Smooth muscle cell (in vitro differentiated cells): ENCODE measurements around the gene PARD3B. TPM values are rescaled to one million over a fixed set of nuclear protein-coding genes. Genes with fewer than 3 reads are reported as not detected.

Experiments used
- DNase-seq: peaks from one replicate; lab custom pipeline; 2025; ENCODE audit not compliant: unreplicated experiment; lab: John Stamatoyannopoulos, UW
- H2AFZ ChIP-seq: fragments of 200-600 bp; sonication (generic); 2 replicates; pipeline ENCODE4 v1.6.0; 2016; ENCODE audit warnings: antibody characterized with exemption, low read depth, mild to moderate bottlenecking
- H3F3A ChIP-seq: fragments of 200-600 bp; sonication (generic); 2 replicates; pipeline ENCODE4 v1.6.0; 2017; ENCODE audit warnings: antibody characterized with exemption, low read depth
- H3K27ac ChIP-seq: fragments of 200-600 bp; sonication (generic); 2 replicates; pipeline ENCODE4 v1.5.1; 2016; ENCODE audit warnings: low read depth, mild to moderate bottlenecking
- H3K27me3 ChIP-seq: fragments of 200-600 bp; sonication (generic); 2 replicates; pipeline ENCODE4 v1.6.1; 2016; ENCODE audit warnings: low read depth, mild to moderate bottlenecking
- H3K36me3 ChIP-seq: fragments of 200-600 bp; sonication (generic); 2 replicates; pipeline ENCODE4 v1.5.1; 2016; ENCODE audit warnings: low read depth
- H3K4me1 ChIP-seq: fragments of 200-600 bp; sonication (generic); 2 replicates; pipeline ENCODE4 v1.5.1; 2016; ENCODE audit warnings: low read depth
- H3K4me2 ChIP-seq: fragments of 200-600 bp; sonication (generic); 2 replicates; pipeline ENCODE4 v1.6.0; 2016; ENCODE audit warnings: mild to moderate bottlenecking
- H3K4me3 ChIP-seq: fragments of 200-600 bp; sonication (generic); 2 replicates; pipeline ENCODE4 v1.5.1; 2016; ENCODE audit warnings: mild to moderate bottlenecking
- H3K79me2 ChIP-seq: fragments of 200-600 bp; sonication (generic); 2 replicates; pipeline ENCODE4 v1.6.0; 2016; ENCODE audit warnings: low read depth, mild to moderate bottlenecking
- H3K9ac ChIP-seq: fragments of 200-600 bp; sonication (generic); 2 replicates; pipeline ENCODE4 v1.6.0; 2016; ENCODE audit warnings: low read depth
- H3K9me3 ChIP-seq: fragments of 200-600 bp; sonication (generic); replicated peaks from 2 replicates; pipeline ENCODE4 v1.5.1; 2016; ENCODE audit warnings: low read depth
- H4K20me1 ChIP-seq: fragments of 200-600 bp; sonication (generic); 2 replicates; pipeline ENCODE4 v1.6.0; 2016; ENCODE audit warnings: low read depth
- CTCF ChIP-seq: fragments of 200-600 bp; sonication (generic); IDR thresholded peaks from 2 replicates; pipeline ENCODE4 v1.5.1; 2017; ENCODE audit warnings: borderline replicate concordance, mild to moderate bottlenecking, antibody characterized with exemption; ENCODE audit not compliant: insufficient read depth, poor library complexity, severe bottlenecking
- WGBS: methylation state at CpG from one replicate; pipeline ENCODE4 v1.1.7; 2016; ENCODE audit warnings: low lambda C conversion rate; 5-methylcytosine and 5-hydroxymethylcytosine counted together
- polyA plus RNA-seq: library from polyadenylated mRNA; unstranded; fragments of >200 nt; fragmentation: Nextera tagmentation; extraction: Ambion mirVana; gene quantifications from 2 replicates; pipeline ENCODE4 v1.2.1, GENCODE V29; 2016
- total RNA-seq: library from RNA; depleted of rRNA; stranded (reverse); fragments of >200 nt; gene quantifications from 2 replicates; pipeline ENCODE4 v1.2.3, GENCODE V29; 2014

The PARD3B gene
- total and polyA plus RNA-seq, 2 experiments from 2014 or later, result 3.3 to 12.2 TPM

- no peak for DNase-seq
- no peak overlapping the region for H2AFZ ChIP-seq
- no peak for TF ChIP-seq CTCF
- no peaks in the 10 kb centered on the region for H3K79me2 ChIP-seq
- H3K4me3 ChIP-seq, result no peak overlapping the region
- no peak overlapping the region for H3K9ac ChIP-seq
- 64% methylated on average over 1 of the region's 1 CpG for WGBS
- H3K27me3 ChIP-seq, result no peaks in the 10 kb centered on the region
- H3K9me3 ChIP-seq, result no peaks in the 10 kb centered on the region
- H3K36me3 ChIP-seq, result no peaks in the 10 kb centered on the region
- no peak overlapping the region for H3K27ac ChIP-seq
- no peaks in the 10 kb centered on the region for H3F3A ChIP-seq
- no peaks in the 10 kb centered on the region for H3K4me1 ChIP-seq
- H4K20me1 ChIP-seq, result no peaks in the 10 kb centered on the region
- H3K4me2 ChIP-seq, result no peak overlapping the region
These were observed 249.9 kb downstream of the PARD3B start for GRCh38 chr2:204795156-204795555.

- no peaks in the 10 kb centered on the region for H3F3A ChIP-seq
- H2AFZ ChIP-seq, result no peak overlapping the region
- no peak for DNase-seq
- no peaks in the 10 kb centered on the region for H3K27me3 ChIP-seq
- 92% methylated on average over 4 of the region's 4 CpGs for WGBS
- no peak for TF ChIP-seq CTCF
- no peaks in the 10 kb centered on the region for H3K79me2 ChIP-seq
- no peak overlapping the region for H3K9ac ChIP-seq
- no peak overlapping the region for H3K4me2 ChIP-seq
- no peaks in the 10 kb centered on the region for H4K20me1 ChIP-seq
- H3K27ac ChIP-seq, result no peak overlapping the region
- no peak overlapping the region for H3K4me3 ChIP-seq
- H3K9me3 ChIP-seq, result no peaks in the 10 kb centered on the region
- no peaks in the 10 kb centered on the region for H3K36me3 ChIP-seq
- no peaks in the 10 kb centered on the region for H3K4me1 ChIP-seq
These were observed 251.3 kb downstream of the PARD3B start for GRCh38 chr2:204796581-204796980.

GRCh38 chr2:204799791-204800190, 254.5 kb downstream of the PARD3B start:
- Histone ChIP-seq H3K4me3 (no peak overlapping the region), H3K9ac (no peak overlapping the region), H3K79me2 (no peaks in the 10 kb centered on the region), H4K20me1 (no peaks in the 10 kb centered on the region), H3K9me3 (no peaks in the 10 kb centered on the region), H3K27me3 (no peaks in the 10 kb centered on the region), H3K4me2 (no peak overlapping the region), H3K27ac (no peak overlapping the region), H3F3A (no peaks in the 10 kb centered on the region), H3K36me3 (no peaks in the 10 kb centered on the region), H2AFZ (no peak overlapping the region), H3K4me1 (no peaks in the 10 kb centered on the region)
- no peak for TF ChIP-seq CTCF
- DNase-seq, result no peak
- WGBS, result 87% methylated on average over 2 of the region's 2 CpGs

- Histone ChIP-seq H3K4me1 (no peaks in the 10 kb centered on the region), H4K20me1 (no peaks in the 10 kb centered on the region), H3K27me3 (no peaks in the 10 kb centered on the region), H3K4me3 (no peak overlapping the region), H3K9me3 (no peaks in the 10 kb centered on the region), H2AFZ (no peak overlapping the region), H3F3A (no peaks in the 10 kb centered on the region), H3K36me3 (no peaks in the 10 kb centered on the region), H3K9ac (no peak overlapping the region), H3K4me2 (no peak overlapping the region), H3K79me2 (no peaks in the 10 kb centered on the region), H3K27ac (no peak overlapping the region)
- DNase-seq, result no peak
- no peak for TF ChIP-seq CTCF
These were observed 263.2 kb downstream of the PARD3B start for GRCh38 chr2:204808494-204808893.
